Kidney epithelial cell (primary cell): ENCODE results near the gene MRPL49. TPM values are rescaled to one million over a fixed set of nuclear protein-coding genes. Genes with fewer than 3 reads are reported as not detected.
"Not testable (repeated sequence)": the region's sequence is repeated elsewhere in the genome, so short reads cannot be mapped to it uniquely, and the experiment has no call there.

Experiments
- DNase-seq: peaks from one replicate; pipeline ENCODE4 v3.0.0-alpha.2; 2010; ENCODE audit warnings: low read depth
- H3K27me3 ChIP-seq: 2 replicates; pipeline ENCODE4 v1.6.0; 2011; ENCODE audit warnings: low read length; ENCODE audit not compliant: control insufficient read depth, insufficient read depth
- H3K36me3 ChIP-seq: 2 replicates; pipeline ENCODE4 v1.5.1; 2011; ENCODE audit warnings: low read length; ENCODE audit not compliant: control insufficient read depth, insufficient read depth
- H3K4me3 ChIP-seq: 2 replicates; pipeline ENCODE4 v1.5.1; 2011; ENCODE audit warnings: low read depth, mild to moderate bottlenecking, control low read depth, low read length
- CTCF ChIP-seq: IDR thresholded peaks from 2 replicates; pipeline ENCODE4 v1.5.1; 2011; ENCODE audit warnings: mild to moderate bottlenecking, moderate library complexity, low read length, control low read depth, inconsistent platforms; ENCODE audit not compliant: insufficient read depth, poor library complexity, severe bottlenecking
- total RNA-seq: library from RNA; depleted of rRNA; stranded (reverse); fragments of >200 nt; gene quantifications from 2 replicates; pipeline ENCODE4 v1.2.3, GENCODE V29; 2015

Gene MRPL49
- total RNA-seq, 1 donor from 2014 or later, result 67.6 TPM

- no peaks in the 10 kb centered on the region for H3K27me3 ChIP-seq
- DNase-seq, result no peak
- H3K36me3 ChIP-seq, result peaks cover 5% of the 10 kb centered on the region
- TF ChIP-seq CTCF, result no peak
- H3K4me3 ChIP-seq, result no peak overlapping the region
These were observed 7.5 kb upstream of the MRPL49 start for GRCh38 chr11:65114538-65115171.

- no peak overlapping the region for H3K4me3 ChIP-seq
- no peaks in the 10 kb centered on the region for H3K27me3 ChIP-seq
- TF ChIP-seq CTCF, result no peak
- H3K36me3 ChIP-seq, result peaks cover 6% of the 10 kb centered on the region
- DNase-seq, result no peak
These were observed 6.6 kb upstream of the MRPL49 start for GRCh38 chr11:65115361-65116082.

- H3K4me3 ChIP-seq, result peak overlapping the region; percentile 96
- H3K27me3 ChIP-seq, result no peaks in the 10 kb centered on the region
- TF ChIP-seq CTCF, result no peak
- DNase-seq, result no peak
- H3K36me3 ChIP-seq, result peaks cover 9% of the 10 kb centered on the region
These were observed 5.5 kb upstream of the MRPL49 start for GRCh38 chr11:65116370-65117205.

GRCh38 chr11:65117206-65118096, 4.7 kb upstream of the MRPL49 start, which contains the start of gene ZNHIT2:
Gene ZNHIT2, minus strand, starts transcription at chr11:65117701. Its CDS starts 48 bp downstream, at chr11:65117653.
- peak; percentile 93 for TF ChIP-seq CTCF
- Histone ChIP-seq H3K4me3 (peak within 1 kb of the TSS; percentile 96), H3K27me3 (no peaks in the 10 kb centered on the region), H3K36me3 (peaks cover 9% of the 10 kb centered on the region)
- peak; percentile 89 for DNase-seq

- TF ChIP-seq CTCF, result no peak
- no peak for DNase-seq
- Histone ChIP-seq H3K27me3 (no peaks in the 10 kb centered on the region), H3K4me3 (no peak overlapping the region), H3K36me3 (peaks cover 9% of the 10 kb centered on the region)
These were observed 3.9 kb upstream of the MRPL49 start for GRCh38 chr11:65118097-65118837.

- DNase-seq, H3K36me3 ChIP-seq, H3K4me3 ChIP-seq, H3K27me3 ChIP-seq: not testable (repeated sequence)
These were observed 3.0 kb upstream of the MRPL49 start for GRCh38 chr11:65118891-65119669.
